ENCODE results near the gene MPZL1. TPM values are rescaled to one million over a fixed set of nuclear protein-coding genes. Genes with fewer than 3 reads are reported as not detected.
A peak's percentile ranks its signal among the peaks of the same experiment; 100 is the strongest.

Gene MPZL1
- total and polyA plus RNA-seq, 2 donors (not counting 1 experiment from before 2014, with no cell fraction given), result 81.4 to 158 TPM

GRCh38 chr1:167747988-167748387 is 26.2 kb downstream of the MPZL1 start:
- Histone ChIP-seq H3K27me3 (ENCODE audit: control insufficient read depth, insufficient read depth, low read length) (no peaks in the 10 kb centered on the region), H3K4me1 (ENCODE audit: control insufficient read depth, extremely low read depth, insufficient read depth, low read length) (peaks cover 26% of the 10 kb centered on the region), H3K4me3 (replicated peaks in 1 of 4; ENCODE audit: control extremely low read depth in 1 of 4, insufficient read depth in 1 of 4, low read depth in 3 of 4, low read length in 4 of 4) (no peak overlapping the region), H3K9me3 (ENCODE audit: control insufficient read depth, insufficient read depth, low read depth, low read length) (no peaks in the 10 kb centered on the region), H3K9ac (ENCODE audit: insufficient read depth, low read length) (no peak overlapping the region), H3K4me2 (ENCODE audit: extremely low read depth, insufficient read depth, low read length) (peak overlapping the region; percentile 15), H3K79me2 (ENCODE audit: control insufficient read depth, insufficient read depth, low read length) (peaks cover 53% of the 10 kb centered on the region), H3K27ac (ENCODE audit: insufficient read depth, low read length) (no peak overlapping the region), H4K20me1 (ENCODE audit: control insufficient read depth, extremely low read depth, insufficient read depth, low read length) (no peaks in the 10 kb centered on the region), H3K36me3 (ENCODE audit: control insufficient read depth, insufficient read depth, low read length) (no peaks in the 10 kb centered on the region), H2AFZ (ENCODE audit: low read length) (no peak overlapping the region)
- DNase-seq (ENCODE audit: low read depth in 2 of 2), result peak; percentile 32 to 72
- no peak for TF ChIP-seq CTCF (conservative IDR thresholded peaks at IDR 0.05 in 1 of 2, IDR thresholded peaks at IDR 0.05 in 1 of 2; ENCODE audit: low read depth in 1 of 2, low read length in 2 of 2)
- TF ChIP-seq EZH2 (IDR thresholded peaks at IDR 0.05; ENCODE audit: low read length, missing control alignments), result no peak

DNA sequence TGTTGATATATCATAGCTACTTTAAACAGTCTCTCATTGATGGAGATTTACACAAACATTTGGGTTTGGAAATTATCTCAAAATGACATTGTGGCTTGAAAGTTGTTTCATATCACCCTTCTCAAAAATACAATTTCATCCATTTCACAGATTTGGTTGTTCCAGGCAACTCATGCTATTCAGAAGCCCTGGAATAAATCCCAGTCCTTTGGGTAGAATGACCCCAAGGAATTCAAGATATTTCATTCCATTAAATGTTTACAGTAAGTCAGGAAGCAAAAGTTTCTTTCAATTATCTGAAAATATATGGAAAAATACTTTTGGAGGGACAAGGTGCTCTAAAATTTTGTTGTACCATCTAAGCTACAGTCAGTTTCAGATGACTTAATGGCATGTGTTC is 27.1 kb downstream of the MPZL1 start:
- peak overlapping the region in 1 of 4 experiments; percentile 16 for H3K4me3 ChIP-seq (replicated peaks in 1 of 4; ENCODE audit: control extremely low read depth in 1 of 4, insufficient read depth in 1 of 4, low read depth in 3 of 4, low read length in 4 of 4)
- no peaks in the 10 kb centered on the region for H3K27me3 ChIP-seq (ENCODE audit: control insufficient read depth, insufficient read depth, low read length)
- H3K4me1 ChIP-seq (ENCODE audit: control insufficient read depth, extremely low read depth, insufficient read depth, low read length), result peaks cover 27% of the 10 kb centered on the region
- peak; percentile 43 to 74 for DNase-seq (ENCODE audit: low read depth in 2 of 2)
- H3K36me3 ChIP-seq (ENCODE audit: control insufficient read depth, insufficient read depth, low read length), result no peaks in the 10 kb centered on the region
- H3K9ac ChIP-seq (ENCODE audit: insufficient read depth, low read length), result no peak overlapping the region
- peak overlapping the region; percentile 73 for H3K4me2 ChIP-seq (ENCODE audit: extremely low read depth, insufficient read depth, low read length)
- H3K9me3 ChIP-seq (ENCODE audit: control insufficient read depth, insufficient read depth, low read depth, low read length), result no peaks in the 10 kb centered on the region
- TF ChIP-seq CTCF (conservative IDR thresholded peaks at IDR 0.05 in 1 of 2, IDR thresholded peaks at IDR 0.05 in 1 of 2; ENCODE audit: low read depth in 1 of 2, low read length in 2 of 2), result no peak
- TF ChIP-seq EZH2 (IDR thresholded peaks at IDR 0.05; ENCODE audit: low read length, missing control alignments), result no peak
- H2AFZ ChIP-seq (ENCODE audit: low read length), result no peak overlapping the region
- peaks cover 52% of the 10 kb centered on the region for H3K79me2 ChIP-seq (ENCODE audit: control insufficient read depth, insufficient read depth, low read length)
- no peak overlapping the region for H3K27ac ChIP-seq (ENCODE audit: insufficient read depth, low read length)
- no peaks in the 10 kb centered on the region for H4K20me1 ChIP-seq (ENCODE audit: control insufficient read depth, extremely low read depth, insufficient read depth, low read length)

DNA sequence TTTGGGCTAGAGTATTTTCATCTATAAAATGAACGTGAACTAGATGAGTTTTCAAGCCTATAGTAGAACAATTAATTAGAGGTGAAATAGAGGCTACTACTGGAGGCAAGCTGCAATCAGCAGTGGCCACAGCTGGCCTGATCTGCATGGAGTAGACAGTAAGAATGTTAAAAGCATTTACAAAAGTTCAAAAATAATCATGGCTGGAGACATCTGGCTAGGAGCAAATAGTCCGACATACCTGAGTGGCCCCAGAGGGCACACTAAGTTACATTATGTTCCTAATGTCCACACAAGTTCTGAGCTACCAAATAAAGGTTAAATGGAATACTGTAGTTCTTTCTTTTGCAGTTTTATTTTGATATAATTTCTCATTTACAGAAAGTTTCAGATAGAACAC is 28.0 kb downstream of the MPZL1 start:
- H3K27ac ChIP-seq (ENCODE audit: insufficient read depth, low read length), result no peak overlapping the region
- peaks cover 27% of the 10 kb centered on the region for H3K4me1 ChIP-seq (ENCODE audit: control insufficient read depth, extremely low read depth, insufficient read depth, low read length)
- H3K79me2 ChIP-seq (ENCODE audit: control insufficient read depth, insufficient read depth, low read length), result peaks cover 56% of the 10 kb centered on the region
- no peaks in the 10 kb centered on the region for H3K9me3 ChIP-seq (ENCODE audit: control insufficient read depth, insufficient read depth, low read depth, low read length)
- H4K20me1 ChIP-seq (ENCODE audit: control insufficient read depth, extremely low read depth, insufficient read depth, low read length), result no peaks in the 10 kb centered on the region
- no peak overlapping the region for H2AFZ ChIP-seq (ENCODE audit: low read length)
- DNase-seq (ENCODE audit: low read depth in 2 of 2), result no peak
- H3K36me3 ChIP-seq (ENCODE audit: control insufficient read depth, insufficient read depth, low read length), result no peaks in the 10 kb centered on the region
- no peak overlapping the region for H3K4me2 ChIP-seq (ENCODE audit: extremely low read depth, insufficient read depth, low read length)
- no peak overlapping the region for H3K9ac ChIP-seq (ENCODE audit: insufficient read depth, low read length)
- H3K27me3 ChIP-seq (ENCODE audit: control insufficient read depth, insufficient read depth, low read length), result no peaks in the 10 kb centered on the region
- TF ChIP-seq CTCF (conservative IDR thresholded peaks at IDR 0.05 in 1 of 2, IDR thresholded peaks at IDR 0.05 in 1 of 2; ENCODE audit: low read depth in 1 of 2, low read length in 2 of 2) (no peak), EZH2 (IDR thresholded peaks at IDR 0.05; ENCODE audit: low read length, missing control alignments) (no peak)
- H3K4me3 ChIP-seq (replicated peaks in 1 of 4; ENCODE audit: control extremely low read depth in 1 of 4, insufficient read depth in 1 of 4, low read depth in 3 of 4, low read length in 4 of 4), result no peak overlapping the region
